Trophoblast cell (in vitro differentiated cells and primary cell): Measurements from ENCODE around the gene CES3.
A peak's percentile ranks its signal among the peaks of the same experiment; 100 is the strongest.

ENCODE experiments used
- DNase-seq, 2 donors: peaks; one replicate each; pipeline ENCODE4 v3.0.0-alpha.2; 2016
- H2AFZ ChIP-seq: 2 replicates; pipeline ENCODE4 v1.6.1; 2013; ENCODE audit warnings: low read length, moderate library complexity, mild to moderate bottlenecking; ENCODE audit not compliant: insufficient read depth, poor library complexity
- H2AK5ac ChIP-seq: 2 replicates; pipeline ENCODE4 v1.6.1; 2013; ENCODE audit warnings: mild to moderate bottlenecking, low read length
- H2BK120ac ChIP-seq: 2 replicates; pipeline ENCODE4 v1.6.1; 2013; ENCODE audit warnings: low read length, mild to moderate bottlenecking, moderate library complexity; ENCODE audit not compliant: insufficient read depth, poor library complexity
- H2BK12ac ChIP-seq: 2 replicates; pipeline ENCODE4 v1.6.1; 2013; ENCODE audit warnings: mild to moderate bottlenecking, low read length, moderate library complexity
- H2BK5ac ChIP-seq: 2 replicates; pipeline ENCODE4 v1.6.1; 2013; ENCODE audit warnings: low read length, low read depth, moderate library complexity, mild to moderate bottlenecking; ENCODE audit not compliant: poor library complexity
- H3K14ac ChIP-seq: 2 replicates; pipeline ENCODE4 v1.6.1; 2013; ENCODE audit warnings: mild to moderate bottlenecking, low read length
- H3K18ac ChIP-seq: 2 replicates; pipeline ENCODE4 v1.6.1; 2013; ENCODE audit warnings: mild to moderate bottlenecking, low read length
- H3K23ac ChIP-seq: 2 replicates; pipeline ENCODE4 v1.6.1; 2013; ENCODE audit warnings: low read length
- H3K27ac ChIP-seq: 2 replicates; pipeline ENCODE4 v1.5.1; 2013; ENCODE audit warnings: low read depth, mild to moderate bottlenecking, inconsistent platforms, low read length, moderate library complexity
- H3K27me3 ChIP-seq: 2 replicates; pipeline ENCODE4 v1.6.1; 2013; ENCODE audit warnings: inconsistent platforms, mild to moderate bottlenecking, low read length, moderate library complexity; ENCODE audit not compliant: insufficient read depth
- H3K36me3 ChIP-seq, 2 experiments: 1 replicate in 1 of 2; 2 replicates in 1 of 2; pipeline ENCODE4 v1.6.1; 2013; ENCODE audit warnings: low read length in 2 of 2, mild to moderate bottlenecking in 2 of 2, moderate library complexity in 1 of 2; ENCODE audit not compliant: insufficient read depth in 2 of 2, control insufficient read depth in 1 of 2
- H3K4ac ChIP-seq: 2 replicates; pipeline ENCODE4 v1.6.1; 2013; ENCODE audit warnings: low read depth, mild to moderate bottlenecking, low read length, moderate library complexity
- H3K4me1 ChIP-seq, 2 experiments: 1 replicate in 1 of 2; 2 replicates in 1 of 2; pipeline ENCODE4 v1.6.1; 2013; ENCODE audit warnings: low read length in 2 of 2, mild to moderate bottlenecking in 2 of 2, moderate library complexity in 1 of 2; ENCODE audit not compliant: insufficient read depth in 2 of 2, control insufficient read depth in 1 of 2
- H3K4me2 ChIP-seq: 2 replicates; pipeline ENCODE4 v1.6.1; 2013; ENCODE audit warnings: inconsistent platforms, mild to moderate bottlenecking, low read length, moderate library complexity
- H3K4me3 ChIP-seq: 2 replicates; pipeline ENCODE4 v1.5.1; 2013; ENCODE audit warnings: mild to moderate bottlenecking, low read depth, low read length, inconsistent platforms
- H3K79me1 ChIP-seq: one replicate; pipeline ENCODE4 v1.6.1; 2013; ENCODE audit warnings: low read length
- H3K79me2 ChIP-seq: 2 replicates; pipeline ENCODE4 v1.6.1; 2013; ENCODE audit warnings: low read length, mild to moderate bottlenecking; ENCODE audit not compliant: control insufficient read depth, insufficient read depth, poor library complexity
- H3K9ac ChIP-seq: 2 replicates; pipeline ENCODE4 v1.6.1; 2013; ENCODE audit warnings: mild to moderate bottlenecking, low read length
- H3K9me3 ChIP-seq: 2 replicates; pipeline ENCODE4 v1.6.1; 2013; ENCODE audit warnings: low read depth, mild to moderate bottlenecking, control low read depth, inconsistent platforms, low read length; ENCODE audit not compliant: insufficient read depth
- H4K12ac ChIP-seq: 2 replicates; pipeline ENCODE4 v1.6.1; 2013; ENCODE audit warnings: low read depth, mild to moderate bottlenecking, low read length, moderate library complexity
- H4K8ac ChIP-seq: 2 replicates; pipeline ENCODE4 v1.6.1; 2013; ENCODE audit warnings: low read depth, mild to moderate bottlenecking, low read length, moderate library complexity
- H4K91ac ChIP-seq: one replicate; pipeline ENCODE4 v1.6.1; 2013; ENCODE audit warnings: low read depth, mild to moderate bottlenecking, low read length, moderate library complexity
- WGBS: extraction: QIAGEN DNeasy Blood & Tissue Kit; methylation state at CpG from one replicate; pipeline ENCODE4 v1.1.7; 2013; ENCODE audit warnings: missing lambda C conversion rate; ENCODE audit not compliant: insufficient read length, insufficient coverage; ENCODE audit errors: extremely low coverage; 5-methylcytosine and 5-hydroxymethylcytosine counted together

CES3 gene

DNA sequence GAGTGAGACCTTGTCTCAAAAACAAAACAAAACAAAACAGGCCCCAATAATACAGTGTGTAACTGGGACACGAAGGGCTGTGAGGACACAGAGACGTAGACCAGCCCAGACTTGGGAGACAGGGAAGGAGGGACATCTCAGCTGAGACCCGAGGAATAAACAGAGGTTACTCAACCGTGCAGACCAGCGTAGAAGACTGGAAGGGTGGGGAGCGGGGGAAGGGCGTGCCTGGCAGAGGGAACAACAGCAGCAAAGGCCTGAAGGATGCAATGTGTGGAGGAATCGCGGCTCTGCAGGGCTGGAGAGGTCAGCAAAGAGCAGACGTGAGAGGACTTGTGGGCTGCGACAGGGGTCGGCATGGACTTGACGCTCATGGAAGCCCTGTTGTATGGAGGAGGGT is 15.7 kb downstream of the CES3 start:
- Histone ChIP-seq H4K91ac (no peak overlapping the region), H3K79me2 (no peaks in the 10 kb centered on the region), H4K8ac (no peak overlapping the region), H3K4me1 (no peaks in the 10 kb centered on the region), H3K14ac (no peak overlapping the region), H2BK12ac (no peak overlapping the region), H3K18ac (no peak overlapping the region), H3K23ac (no peak overlapping the region), H4K12ac (no peak overlapping the region), H3K27me3 (no peaks in the 10 kb centered on the region), H2AK5ac (no peak overlapping the region), H3K27ac (no peak overlapping the region), H3K4ac (no peak overlapping the region), H3K4me2 (no peak overlapping the region), H2BK5ac (no peak overlapping the region), H2BK120ac (no peak overlapping the region), H3K79me1 (no peaks in the 10 kb centered on the region), H3K36me3 (no peaks in the 10 kb centered on the region), H3K9me3 (no peaks in the 10 kb centered on the region), H3K9ac (no peak overlapping the region), H3K4me3 (no peak overlapping the region), H2AFZ (no peak overlapping the region)
- no CpG with 5 or more reads among the region's 13 CpGs for WGBS
- no peak for DNase-seq

DNA sequence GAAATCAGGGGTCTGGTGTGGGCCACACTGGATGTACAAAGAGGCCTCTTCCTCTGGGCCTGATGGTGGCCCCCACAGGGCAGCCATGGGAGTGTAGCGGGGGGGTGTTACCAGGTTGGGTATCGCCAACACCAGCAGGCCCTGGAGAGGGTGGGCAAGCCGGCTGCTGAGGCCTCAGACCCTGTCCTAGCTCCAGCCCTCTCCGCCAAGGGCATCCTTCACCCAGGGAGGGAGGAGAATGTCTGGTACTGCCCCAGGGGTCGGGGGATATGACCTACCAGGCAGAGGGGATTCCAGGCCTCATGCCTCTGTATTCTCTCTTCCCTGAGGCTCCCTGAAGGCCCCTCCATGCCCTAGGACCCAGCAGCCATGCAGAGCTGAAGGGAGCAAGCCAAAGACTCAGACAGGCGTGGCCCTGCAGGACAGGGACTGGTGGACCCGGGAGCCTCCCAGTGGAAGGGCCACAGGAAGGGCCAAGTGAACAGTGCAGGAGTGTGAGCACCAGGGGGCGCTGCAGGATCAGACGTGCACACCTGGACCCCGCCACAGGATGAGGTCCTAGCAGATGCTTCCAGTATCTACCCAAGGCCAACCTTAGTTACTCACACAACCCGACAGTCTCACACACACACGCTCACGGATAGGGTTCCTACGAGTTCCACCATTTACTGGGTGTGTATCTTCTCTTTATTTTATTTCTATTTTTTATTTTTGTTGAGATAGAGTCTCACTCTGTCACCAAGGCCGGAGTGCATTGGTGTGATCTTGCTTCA is 16.5 kb downstream of the CES3 start:
- Histone ChIP-seq H2BK12ac (no peak overlapping the region), H3K18ac (no peak overlapping the region), H3K9ac (no peak overlapping the region), H3K4ac (no peak overlapping the region), H3K27me3 (no peaks in the 10 kb centered on the region), H3K79me1 (no peaks in the 10 kb centered on the region), H3K4me3 (no peak overlapping the region), H3K4me1 (no peaks in the 10 kb centered on the region), H3K36me3 (no peaks in the 10 kb centered on the region), H4K8ac (no peak overlapping the region), H3K9me3 (no peaks in the 10 kb centered on the region), H3K79me2 (no peaks in the 10 kb centered on the region), H4K91ac (no peak overlapping the region), H3K14ac (no peak overlapping the region), H2BK5ac (no peak overlapping the region), H3K27ac (no peak overlapping the region), H4K12ac (no peak overlapping the region), H2AFZ (no peak overlapping the region), H3K4me2 (no peak overlapping the region), H2BK120ac (no peak overlapping the region), H2AK5ac (no peak overlapping the region), H3K23ac (no peak overlapping the region)
- DNase-seq = peak; percentile 89 to 93
- WGBS = no CpG with 5 or more reads among the region's 15 CpGs

DNA sequence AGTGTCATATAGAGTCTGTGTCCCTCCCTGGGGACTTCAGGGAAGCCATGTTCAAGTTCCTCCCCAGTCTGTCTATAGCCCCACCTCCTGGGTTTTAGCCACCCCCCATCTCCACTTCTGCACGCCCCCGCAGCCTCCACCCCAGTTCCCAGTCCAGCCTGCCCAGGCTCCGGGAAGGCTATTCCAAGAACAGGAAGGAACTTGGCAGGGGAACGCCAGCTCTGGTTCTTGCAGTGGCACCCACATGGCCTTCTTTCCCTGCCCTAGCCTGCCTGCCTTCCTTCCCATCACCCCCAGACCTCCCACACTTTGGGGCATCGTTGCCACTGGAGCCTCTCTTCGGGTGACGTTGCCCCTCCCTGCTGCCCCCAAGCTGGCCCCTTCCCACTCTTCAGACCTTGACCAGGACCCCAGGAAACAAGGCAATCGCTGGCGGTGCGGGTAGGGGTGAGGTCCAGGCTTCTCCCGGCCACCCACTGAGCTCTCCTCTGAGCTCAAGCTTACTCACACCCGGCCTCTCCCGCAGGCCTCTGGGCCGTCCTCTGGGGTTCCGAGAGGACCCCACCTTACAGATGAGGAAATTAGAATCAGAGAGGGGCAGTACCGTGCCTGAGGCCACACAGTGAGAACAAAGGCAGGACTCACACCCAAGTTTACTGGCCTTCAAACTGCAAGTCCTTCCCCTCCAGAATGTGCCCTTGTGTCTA is 18.1 kb downstream of the CES3 start:
- H3K79me2 ChIP-seq = no peaks in the 10 kb centered on the region
- no peak overlapping the region for H4K91ac ChIP-seq
- no peak overlapping the region for H2AK5ac ChIP-seq
- H3K23ac ChIP-seq = no peak overlapping the region
- no peak overlapping the region for H3K9ac ChIP-seq
- no peak overlapping the region for H3K4me2 ChIP-seq
- no peaks in the 10 kb centered on the region for H3K36me3 ChIP-seq
- H3K79me1 ChIP-seq = no peaks in the 10 kb centered on the region
- H3K9me3 ChIP-seq = no peaks in the 10 kb centered on the region
- H3K27me3 ChIP-seq = no peaks in the 10 kb centered on the region
- no peak overlapping the region for H3K27ac ChIP-seq
- H4K12ac ChIP-seq = no peak overlapping the region
- no peak overlapping the region for H3K4ac ChIP-seq
- no CpG with 5 or more reads among the region's 16 CpGs for WGBS
- no peak overlapping the region for H3K4me3 ChIP-seq
- H3K18ac ChIP-seq = no peak overlapping the region
- no peak overlapping the region for H2BK5ac ChIP-seq
- H2AFZ ChIP-seq = no peak overlapping the region
- no peak overlapping the region for H3K14ac ChIP-seq
- no peaks in the 10 kb centered on the region for H3K4me1 ChIP-seq
- H2BK120ac ChIP-seq = no peak overlapping the region
- DNase-seq = no peak
- H4K8ac ChIP-seq = no peak overlapping the region
- no peak overlapping the region for H2BK12ac ChIP-seq

- Histone ChIP-seq H3K9ac (no peak overlapping the region), H3K36me3 (no peaks in the 10 kb centered on the region), H3K4me2 (no peak overlapping the region), H2BK5ac (no peak overlapping the region), H3K23ac (no peak overlapping the region), H3K27me3 (no peaks in the 10 kb centered on the region), H3K14ac (no peak overlapping the region), H3K27ac (no peak overlapping the region), H4K12ac (no peak overlapping the region), H3K18ac (no peak overlapping the region), H4K8ac (no peak overlapping the region), H2BK12ac (no peak overlapping the region), H2AFZ (no peak overlapping the region), H3K9me3 (no peaks in the 10 kb centered on the region), H3K4me3 (no peak overlapping the region), H3K4me1 (no peaks in the 10 kb centered on the region), H4K91ac (no peak overlapping the region), H3K4ac (no peak overlapping the region), H3K79me2 (no peaks in the 10 kb centered on the region), H2BK120ac (no peak overlapping the region), H2AK5ac (no peak overlapping the region), H3K79me1 (no peaks in the 10 kb centered on the region)
- DNase-seq = no peak
- WGBS = no CpG with 5 or more reads among the region's 9 CpGs
Observed at GRCh38 chr16:66983033-66983432, 22.0 kb downstream of the CES3 start.
